ENCODE measurements around the gene ATP2C2. TPM values are rescaled to one million over a fixed set of nuclear protein-coding genes. Genes with fewer than 3 reads are reported as not detected.

ATP2C2 gene
- total and polyA plus RNA-seq, 8 donors: 1.1 to 141 (median 4.2) TPM; not detected in 2

DNA sequence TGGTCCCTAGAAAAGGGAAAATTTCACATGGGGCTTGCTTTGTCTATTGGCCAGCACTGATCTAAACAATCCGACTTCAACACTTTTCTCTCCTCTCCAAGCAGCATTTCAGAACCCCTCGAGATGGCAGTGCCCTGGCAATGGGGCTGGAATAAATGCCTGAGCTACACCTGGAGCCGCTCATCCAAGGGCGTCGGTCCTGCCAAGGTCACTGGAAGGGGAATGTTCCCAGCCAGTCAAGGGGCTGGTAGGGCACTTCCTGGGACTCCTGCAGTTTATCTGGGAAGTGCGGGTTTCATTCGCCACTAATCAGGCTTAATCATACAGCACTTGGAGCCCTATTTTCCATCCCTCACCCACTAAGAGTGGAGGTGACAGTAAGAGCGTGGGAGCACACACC lies 119.0 kb downstream of the ATP2C2 start:
- WGBS, 5 donors: 73 to 91% (median 79%) methylated on average over 8 of the region's 8 CpGs
- Histone ChIP-seq H3K27me3 (no peaks in the 10 kb centered on the region), H3K27ac (no peak overlapping the region), H3K4me1 (no peaks in the 10 kb centered on the region), H3K36me3 (peaks cover 22 to 82% (median 72%) of the 10 kb centered on the region in 4 donors), H3K4me3 (no peak overlapping the region), H3K9me3 (no peaks in the 10 kb centered on the region)
- peak in 1 of 2 donors; percentile 25 for DNase-seq
- intact Hi-C loops (cut with DNase I; ENCODE audit: low total_unique reads): no loop called here
- no peak for TF ChIP-seq POLR2AphosphoS5 (IDR thresholded peaks at IDR 0.05)
- TF ChIP-seq, protein P1, sequence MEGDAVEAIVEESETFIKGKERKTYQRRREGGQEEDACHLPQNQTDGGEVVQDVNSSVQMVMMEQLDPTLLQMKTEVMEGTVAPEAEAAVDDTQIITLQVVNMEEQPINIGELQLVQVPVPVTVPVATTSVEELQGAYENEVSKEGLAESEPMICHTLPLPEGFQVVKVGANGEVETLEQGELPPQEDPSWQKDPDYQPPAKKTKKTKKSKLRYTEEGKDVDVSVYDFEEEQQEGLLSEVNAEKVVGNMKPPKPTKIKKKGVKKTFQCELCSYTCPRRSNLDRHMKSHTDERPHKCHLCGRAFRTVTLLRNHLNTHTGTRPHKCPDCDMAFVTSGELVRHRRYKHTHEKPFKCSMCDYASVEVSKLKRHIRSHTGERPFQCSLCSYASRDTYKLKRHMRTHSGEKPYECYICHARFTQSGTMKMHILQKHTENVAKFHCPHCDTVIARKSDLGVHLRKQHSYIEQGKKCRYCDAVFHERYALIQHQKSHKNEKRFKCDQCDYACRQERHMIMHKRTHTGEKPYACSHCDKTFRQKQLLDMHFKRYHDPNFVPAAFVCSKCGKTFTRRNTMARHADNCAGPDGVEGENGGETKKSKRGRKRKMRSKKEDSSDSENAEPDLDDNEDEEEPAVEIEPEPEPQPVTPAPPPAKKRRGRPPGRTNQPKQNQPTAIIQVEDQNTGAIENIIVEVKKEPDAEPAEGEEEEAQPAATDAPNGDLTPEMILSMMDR (IDR thresholded peaks at IDR 0.05): no peak
- TF ChIP-seq EP300 (IDR thresholded peaks at IDR 0.05): no peak
- no peak for TF ChIP-seq POLR2A (IDR thresholded peaks at IDR 0.05)

DNA sequence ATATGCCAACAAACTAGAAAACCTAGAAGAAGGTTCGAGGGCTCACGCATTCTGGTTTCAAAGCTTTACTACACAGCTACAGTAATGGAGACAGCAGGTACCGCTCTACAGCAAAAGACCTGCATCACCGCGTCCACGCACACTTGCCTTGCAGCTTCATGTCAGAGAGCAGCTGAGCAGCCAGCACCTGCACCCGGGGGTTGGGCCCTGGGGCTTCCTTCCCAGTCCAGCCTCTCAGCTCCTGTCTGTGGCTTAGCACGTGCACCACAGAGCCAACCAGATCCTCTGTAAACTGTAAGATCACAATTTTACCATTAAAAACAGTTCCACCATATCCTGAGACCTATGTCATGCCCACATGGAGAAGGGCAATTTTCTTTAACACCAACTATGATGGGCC lies 120.8 kb downstream of the ATP2C2 start:
- Histone ChIP-seq H3K4me1 (no peaks in the 10 kb centered on the region), H3K9me3 (no peaks in the 10 kb centered on the region), H3K27me3 (no peaks in the 10 kb centered on the region), H3K36me3 (peaks cover 15 to 82% (median 68%) of the 10 kb centered on the region in 4 donors), H3K27ac (no peak overlapping the region), H3K4me3 (no peak overlapping the region)
- WGBS, 5 donors: 74 to 93% (median 86%) methylated on average over 8 of the region's 8 CpGs
- intact Hi-C loops (cut with DNase I; ENCODE audit: low total_unique reads): no loop called here
- no peak for TF ChIP-seq POLR2A (IDR thresholded peaks at IDR 0.05)
- TF ChIP-seq EP300 (IDR thresholded peaks at IDR 0.05): no peak
- no peak for TF ChIP-seq POLR2AphosphoS5 (IDR thresholded peaks at IDR 0.05)
- TF ChIP-seq, protein P1 (IDR thresholded peaks at IDR 0.05): no peak
- no peak for DNase-seq

- intact Hi-C loops (cut with DNase I; ENCODE audit: low total_unique reads): no loop called here
- WGBS, 5 donors: 96 to 98% (median 97%) methylated on average over 11 of the region's 11 CpGs
Observed at GRCh38 chr16:84495506-84495905, 127.2 kb downstream of the ATP2C2 start.

DNA sequence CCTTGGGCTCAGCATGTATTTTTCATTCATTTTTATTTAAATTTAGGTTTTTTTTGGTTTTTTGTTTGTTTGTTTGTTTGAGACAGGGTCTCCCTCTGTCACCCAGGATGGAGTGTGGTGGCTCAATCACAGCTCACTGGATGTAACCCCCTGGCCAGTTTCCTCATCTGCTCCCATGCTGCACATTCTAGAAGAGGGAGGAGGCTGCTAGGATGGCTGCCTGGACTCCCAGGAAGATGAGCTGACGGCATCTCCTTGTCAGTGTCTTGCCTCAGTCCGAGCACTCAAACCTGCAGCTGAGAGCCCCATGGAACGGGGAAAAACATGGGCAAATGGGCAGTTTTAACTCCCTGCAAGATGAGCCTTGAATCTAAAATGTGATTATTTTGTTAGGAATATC lies 128.7 kb downstream of the ATP2C2 start:
- Histone ChIP-seq H3K4me3 (no peak overlapping the region), H3K27me3 (no peaks in the 10 kb centered on the region), H3K9me3 (no peaks in the 10 kb centered on the region), H3K27ac (no peak overlapping the region), H3K4me1 (no peaks in the 10 kb centered on the region), H3K36me3 (peaks cover 23 to 85% (median 66%) of the 10 kb centered on the region in 4 donors)
- WGBS, 5 donors: 95 to 99% (median 97%) methylated on average over 3 of the region's 3 CpGs
- DNase-seq: no peak
- intact Hi-C loops (cut with DNase I; ENCODE audit: low total_unique reads): no loop called here
- TF ChIP-seq, protein P1 (IDR thresholded peaks at IDR 0.05): no peak
- TF ChIP-seq EP300 (IDR thresholded peaks at IDR 0.05): no peak
- no peak for TF ChIP-seq POLR2A (IDR thresholded peaks at IDR 0.05)
- TF ChIP-seq POLR2AphosphoS5 (IDR thresholded peaks at IDR 0.05): no peak

More at GRCh38 chr16:84495506-84495905, 127.2 kb downstream of the ATP2C2 start:
- DNase-seq: peak in 1 of 2 donors; percentile 9
- no peak for TF ChIP-seq EP300 (IDR thresholded peaks at IDR 0.05)
- TF ChIP-seq POLR2AphosphoS5 (IDR thresholded peaks at IDR 0.05): no peak
- Histone ChIP-seq H3K4me3 (no peak overlapping the region), H3K9me3 (no peaks in the 10 kb centered on the region), H3K4me1 (no peaks in the 10 kb centered on the region), H3K27ac (no peak overlapping the region), H3K27me3 (no peaks in the 10 kb centered on the region), H3K36me3 (peaks cover 23 to 84% (median 64%) of the 10 kb centered on the region in 4 donors)

DNA sequence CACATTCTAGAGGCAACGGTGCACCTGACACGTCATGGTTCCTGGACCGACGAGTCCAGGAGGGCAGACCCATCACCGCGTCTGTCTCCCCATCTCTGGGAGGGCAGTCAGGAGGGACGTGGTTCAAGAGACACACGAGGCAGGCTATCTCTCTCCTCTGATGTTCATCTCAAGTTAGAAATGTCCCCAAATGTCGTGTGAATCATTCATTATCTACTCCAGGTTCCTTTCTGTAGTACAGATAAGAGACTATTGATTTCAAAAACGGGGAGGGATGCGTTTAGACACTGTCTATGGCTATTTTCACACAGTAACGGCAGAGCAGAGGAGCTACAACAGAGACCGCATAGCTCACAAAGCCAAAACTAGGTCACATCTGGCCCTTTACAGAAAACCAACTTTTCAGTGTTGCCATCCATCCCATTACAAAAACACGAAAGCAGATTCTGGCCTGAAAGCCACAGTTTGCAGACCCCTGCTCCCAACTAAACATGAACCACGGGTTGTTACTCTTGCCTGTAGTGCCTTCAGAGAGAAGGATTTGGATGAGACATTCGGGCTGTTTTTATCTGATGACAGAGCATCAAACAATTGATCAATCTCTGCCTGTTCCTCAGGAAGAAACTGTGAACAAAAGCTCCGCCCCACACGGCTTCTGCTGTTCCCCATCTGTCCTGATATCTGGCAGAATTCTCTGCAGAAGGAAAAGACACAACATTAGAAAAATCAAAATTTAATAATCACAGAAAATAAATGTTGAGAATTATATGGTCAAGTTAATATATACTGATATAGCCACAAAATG lies 129.3 kb downstream of the ATP2C2 start:
- Histone ChIP-seq H3K27me3 (no peaks in the 10 kb centered on the region), H3K4me1 (peaks cover 0 to 2% (median 0%) of the 10 kb centered on the region in 4 donors), H3K4me3 (no peak overlapping the region), H3K9me3 (no peaks in the 10 kb centered on the region), H3K36me3 (peaks cover 23 to 84% (median 66%) of the 10 kb centered on the region in 4 donors), H3K27ac (no peak overlapping the region)
- intact Hi-C loops (cut with DNase I; ENCODE audit: low total_unique reads): no loop called here
- no peak for TF ChIP-seq POLR2A (IDR thresholded peaks at IDR 0.05)
- no peak for TF ChIP-seq EP300 (IDR thresholded peaks at IDR 0.05)
- TF ChIP-seq, protein P1 (IDR thresholded peaks at IDR 0.05): no peak
- no peak for TF ChIP-seq POLR2AphosphoS5 (IDR thresholded peaks at IDR 0.05)
- WGBS, 5 donors: 78 to 89% (median 84%) methylated on average over 18 of the region's 18 CpGs
- no peak for DNase-seq
